ENCODE measurements around the gene SP3.

SP3 gene

GRCh38 chr2:174003720-174004695 is 38.8 kb upstream of the SP3 start:
- Histone ChIP-seq H3K9me3 (ENCODE audit: control insufficient read depth, insufficient read depth, low read length) (no peaks in the 10 kb centered on the region), H3K4me1 (ENCODE audit: control insufficient read depth, low read length) (no peaks in the 10 kb centered on the region), H3K9me2 (replicated peaks; ENCODE audit: control insufficient read depth, low read length) (no peaks in the 10 kb centered on the region), H3K79me2 (ENCODE audit: control insufficient read depth, low read length) (no peaks in the 10 kb centered on the region), H3K27me3 (ENCODE audit: control insufficient read depth, low read length) (no peaks in the 10 kb centered on the region), H3K4me3 (ENCODE audit: low read length) (no peak overlapping the region), H3K36me3 (ENCODE audit: control insufficient read depth, low read length) (no peaks in the 10 kb centered on the region), H3K27ac (ENCODE audit: low read depth, low read length) (no peak overlapping the region), H3F3A (ENCODE audit: control insufficient read depth, insufficient read depth) (no peaks in the 10 kb centered on the region), H4K20me1 (ENCODE audit: control insufficient read depth, insufficient read depth, low read depth, low read length) (no peaks in the 10 kb centered on the region), H3K4me2 (ENCODE audit: low read length) (no peak overlapping the region)
- no peak for TF ChIP-seq CTCF (IDR thresholded peaks at IDR 0.05; ENCODE audit: low read depth, low read length, poor library complexity, severe bottlenecking)
- no peak for TF ChIP-seq EZH2phosphoT487 (IDR thresholded peaks at IDR 0.05; ENCODE audit: borderline replicate concordance, low read length)

- H3K4me3 ChIP-seq (ENCODE audit: low read length) = no peak overlapping the region
- peaks cover 6% of the 10 kb centered on the region for H3K4me1 ChIP-seq (ENCODE audit: control insufficient read depth, low read length)
- no peak overlapping the region for H3K27ac ChIP-seq (ENCODE audit: low read depth, low read length)
- no peaks in the 10 kb centered on the region for H3K9me3 ChIP-seq (ENCODE audit: control insufficient read depth, insufficient read depth, low read length)
- H4K20me1 ChIP-seq (ENCODE audit: control insufficient read depth, insufficient read depth, low read depth, low read length) = no peaks in the 10 kb centered on the region
- TF ChIP-seq CTCF (IDR thresholded peaks at IDR 0.05; ENCODE audit: low read depth, low read length, poor library complexity, severe bottlenecking) = no peak
- TF ChIP-seq EZH2phosphoT487 (IDR thresholded peaks at IDR 0.05; ENCODE audit: borderline replicate concordance, low read length) = no peak
- no peaks in the 10 kb centered on the region for H3K9me2 ChIP-seq (replicated peaks; ENCODE audit: control insufficient read depth, low read length)
- no peaks in the 10 kb centered on the region for H3K36me3 ChIP-seq (ENCODE audit: control insufficient read depth, low read length)
- no peaks in the 10 kb centered on the region for H3K79me2 ChIP-seq (ENCODE audit: control insufficient read depth, low read length)
- H3F3A ChIP-seq (ENCODE audit: control insufficient read depth, insufficient read depth) = no peaks in the 10 kb centered on the region
- no peak overlapping the region for H3K4me2 ChIP-seq (ENCODE audit: low read length)
- H3K27me3 ChIP-seq (ENCODE audit: control insufficient read depth, low read length) = no peaks in the 10 kb centered on the region
Measured at GRCh38 chr2:174002679-174003078, 37.5 kb upstream of the SP3 start.

- Histone ChIP-seq H3K4me3 (ENCODE audit: low read length) (no peak overlapping the region), H4K20me1 (ENCODE audit: control insufficient read depth, insufficient read depth, low read depth, low read length) (no peaks in the 10 kb centered on the region), H3K36me3 (ENCODE audit: control insufficient read depth, low read length) (no peaks in the 10 kb centered on the region), H3K4me2 (ENCODE audit: low read length) (no peak overlapping the region), H3F3A (ENCODE audit: control insufficient read depth, insufficient read depth) (peaks cover 2% of the 10 kb centered on the region; the same call in 1 of the 2 replicates), H3K9me2 (replicated peaks; ENCODE audit: control insufficient read depth, low read length) (no peaks in the 10 kb centered on the region), H3K4me1 (ENCODE audit: control insufficient read depth, low read length) (peaks cover 19% of the 10 kb centered on the region), H3K9me3 (ENCODE audit: control insufficient read depth, insufficient read depth, low read length) (no peaks in the 10 kb centered on the region), H3K79me2 (ENCODE audit: control insufficient read depth, low read length) (no peaks in the 10 kb centered on the region), H3K27me3 (ENCODE audit: control insufficient read depth, low read length) (no peaks in the 10 kb centered on the region), H3K27ac (ENCODE audit: low read depth, low read length) (no peak overlapping the region)
- TF ChIP-seq CTCF (IDR thresholded peaks at IDR 0.05; ENCODE audit: low read depth, low read length, poor library complexity, severe bottlenecking) = no peak
- no peak for TF ChIP-seq EZH2phosphoT487 (IDR thresholded peaks at IDR 0.05; ENCODE audit: borderline replicate concordance, low read length)
Measured at GRCh38 chr2:174001107-174001506, 35.9 kb upstream of the SP3 start.
